Chondrocyte (in vitro differentiated cells): Measurements from ENCODE around the gene ADORA2A. TPM values are rescaled to one million over a fixed set of nuclear protein-coding genes. Genes with fewer than 3 reads are reported as not detected.

ENCODE experiments used
- DNase-seq: peaks from one replicate; pipeline ENCODE4 v3.0.0; 2021; ENCODE audit warnings: mixed read lengths, low spot score
- H3K27ac Mint-ChIP-seq: one replicate; pipeline ENCODE4 v1.8.0; 2021; ENCODE audit warnings: mild to moderate bottlenecking, moderate library complexity, mixed read lengths; ENCODE audit not compliant: unreplicated experiment
- H3K27me3 Mint-ChIP-seq: 2 replicates; pipeline ENCODE4 v1.8.0; 2021; ENCODE audit warnings: low read depth, mixed read lengths
- H3K36me3 Mint-ChIP-seq: 2 replicates; pipeline ENCODE4 v1.8.0; 2021; ENCODE audit warnings: low read depth, mixed read lengths
- H3K4me1 Mint-ChIP-seq: 2 replicates; pipeline ENCODE4 v1.8.0; 2021; ENCODE audit warnings: low read depth, mild to moderate bottlenecking, mixed read lengths
- H3K4me3 Mint-ChIP-seq: one replicate; pipeline ENCODE4 v1.8.0; 2021; ENCODE audit warnings: mild to moderate bottlenecking, moderate library complexity, mixed read lengths; ENCODE audit not compliant: unreplicated experiment
- H3K9me3 Mint-ChIP-seq: 2 replicates; pipeline ENCODE4 v1.8.0; 2021; ENCODE audit warnings: low read depth, mixed read lengths
- total RNA-seq: library from RNA; stranded (reverse); gene quantifications from 3 replicates; pipeline ENCODE4 v1.2.1, GENCODE V29; 2021
- TF ChIP-seq, protein P1 (sequence below): fragments of 200-600 bp; sonication (generic); IDR thresholded peaks from 2 replicates; pipeline ENCODE4 v1.5.0; 2021; ENCODE audit warnings: antibody characterized with exemption, mild to moderate bottlenecking, moderate library complexity

Gene ADORA2A
- total RNA-seq, 1 donor from 2014 or later, result 2.3 TPM

DNA sequence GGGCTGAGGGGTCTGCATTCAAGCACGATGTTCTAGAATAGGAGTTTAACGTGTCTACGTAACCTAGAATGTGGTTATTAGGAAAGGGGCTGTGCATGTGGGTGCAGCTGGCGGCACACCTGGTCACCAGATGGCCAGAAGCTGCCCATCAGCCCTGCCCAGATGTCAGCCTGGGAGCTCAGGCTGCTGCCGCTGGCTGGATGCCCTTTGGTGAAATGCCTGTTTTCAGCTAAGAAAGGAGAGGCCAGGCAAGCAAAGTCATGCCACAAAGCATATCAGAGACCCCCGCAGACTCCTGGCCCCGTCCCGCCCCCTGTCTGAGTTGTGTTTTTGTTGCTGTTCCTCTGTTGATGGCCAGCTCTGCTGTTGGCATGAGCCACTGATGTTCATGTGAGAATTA, 11.3 kb upstream of the ADORA2A start:
- H3K27ac Mint-ChIP-seq, result no peak overlapping the region
- TF ChIP-seq, protein P1, sequence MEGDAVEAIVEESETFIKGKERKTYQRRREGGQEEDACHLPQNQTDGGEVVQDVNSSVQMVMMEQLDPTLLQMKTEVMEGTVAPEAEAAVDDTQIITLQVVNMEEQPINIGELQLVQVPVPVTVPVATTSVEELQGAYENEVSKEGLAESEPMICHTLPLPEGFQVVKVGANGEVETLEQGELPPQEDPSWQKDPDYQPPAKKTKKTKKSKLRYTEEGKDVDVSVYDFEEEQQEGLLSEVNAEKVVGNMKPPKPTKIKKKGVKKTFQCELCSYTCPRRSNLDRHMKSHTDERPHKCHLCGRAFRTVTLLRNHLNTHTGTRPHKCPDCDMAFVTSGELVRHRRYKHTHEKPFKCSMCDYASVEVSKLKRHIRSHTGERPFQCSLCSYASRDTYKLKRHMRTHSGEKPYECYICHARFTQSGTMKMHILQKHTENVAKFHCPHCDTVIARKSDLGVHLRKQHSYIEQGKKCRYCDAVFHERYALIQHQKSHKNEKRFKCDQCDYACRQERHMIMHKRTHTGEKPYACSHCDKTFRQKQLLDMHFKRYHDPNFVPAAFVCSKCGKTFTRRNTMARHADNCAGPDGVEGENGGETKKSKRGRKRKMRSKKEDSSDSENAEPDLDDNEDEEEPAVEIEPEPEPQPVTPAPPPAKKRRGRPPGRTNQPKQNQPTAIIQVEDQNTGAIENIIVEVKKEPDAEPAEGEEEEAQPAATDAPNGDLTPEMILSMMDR, result no peak
- no peak overlapping the region for H3K4me3 Mint-ChIP-seq
- peaks cover 2% of the 10 kb centered on the region for H3K4me1 Mint-ChIP-seq
- no peak for DNase-seq
- no peaks in the 10 kb centered on the region for H3K27me3 Mint-ChIP-seq
- no peaks in the 10 kb centered on the region for H3K9me3 Mint-ChIP-seq
- peaks cover 12% of the 10 kb centered on the region for H3K36me3 Mint-ChIP-seq

DNA sequence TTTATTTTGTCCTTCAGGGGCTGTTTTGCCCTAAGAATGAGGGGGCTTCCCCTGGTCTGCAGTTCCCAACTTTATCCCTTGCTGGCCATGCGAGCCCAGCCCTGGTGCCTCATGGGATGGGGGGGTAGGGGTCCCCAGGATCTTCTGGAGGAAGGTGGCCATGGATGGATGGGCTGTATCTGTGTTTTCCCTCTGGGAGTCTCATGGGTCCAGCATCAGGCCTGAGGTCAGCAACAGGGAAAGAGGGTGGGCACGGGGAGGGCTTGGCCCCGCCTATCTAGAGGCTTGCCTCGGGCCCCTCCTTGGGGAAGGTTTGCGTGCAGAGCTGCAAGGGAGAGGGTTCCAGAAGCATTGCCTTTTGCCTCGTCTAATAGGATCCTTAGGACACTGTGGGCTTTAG, 10.8 kb upstream of the ADORA2A start:
- H3K4me1 Mint-ChIP-seq, result no peaks in the 10 kb centered on the region
- H3K9me3 Mint-ChIP-seq, result no peaks in the 10 kb centered on the region
- no peak for DNase-seq
- no peaks in the 10 kb centered on the region for H3K27me3 Mint-ChIP-seq
- TF ChIP-seq, protein P1, result no peak
- no peak overlapping the region for H3K27ac Mint-ChIP-seq
- no peak overlapping the region for H3K4me3 Mint-ChIP-seq
- H3K36me3 Mint-ChIP-seq, result peaks cover 12% of the 10 kb centered on the region

DNA sequence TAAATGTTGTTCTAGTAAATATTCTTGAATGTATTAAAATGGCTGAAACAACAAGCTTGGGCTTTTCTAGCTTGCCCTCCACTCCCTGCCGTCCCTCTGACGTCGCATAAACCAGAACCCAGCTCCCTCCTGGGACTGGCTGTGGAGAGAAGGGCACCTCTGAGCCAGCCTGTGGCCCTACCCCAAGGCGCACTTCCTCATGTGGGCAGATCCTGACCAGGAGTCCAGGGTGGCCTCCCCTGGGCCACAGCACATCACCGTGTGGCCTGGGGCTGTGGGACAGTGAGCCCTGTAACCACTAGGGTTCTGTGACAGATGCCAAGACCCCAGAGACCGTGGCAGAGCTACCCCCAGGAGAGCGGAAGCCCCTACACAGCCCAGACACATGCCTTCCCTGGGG, 10.2 kb upstream of the ADORA2A start:
- peaks cover 12% of the 10 kb centered on the region for H3K36me3 Mint-ChIP-seq
- TF ChIP-seq, protein P1, result no peak
- no peak overlapping the region for H3K27ac Mint-ChIP-seq
- peaks cover under 1% of the 10 kb centered on the region for H3K4me1 Mint-ChIP-seq
- H3K9me3 Mint-ChIP-seq, result no peaks in the 10 kb centered on the region
- H3K27me3 Mint-ChIP-seq, result no peaks in the 10 kb centered on the region
- no peak overlapping the region for H3K4me3 Mint-ChIP-seq
- peak; percentile 72 for DNase-seq

DNA sequence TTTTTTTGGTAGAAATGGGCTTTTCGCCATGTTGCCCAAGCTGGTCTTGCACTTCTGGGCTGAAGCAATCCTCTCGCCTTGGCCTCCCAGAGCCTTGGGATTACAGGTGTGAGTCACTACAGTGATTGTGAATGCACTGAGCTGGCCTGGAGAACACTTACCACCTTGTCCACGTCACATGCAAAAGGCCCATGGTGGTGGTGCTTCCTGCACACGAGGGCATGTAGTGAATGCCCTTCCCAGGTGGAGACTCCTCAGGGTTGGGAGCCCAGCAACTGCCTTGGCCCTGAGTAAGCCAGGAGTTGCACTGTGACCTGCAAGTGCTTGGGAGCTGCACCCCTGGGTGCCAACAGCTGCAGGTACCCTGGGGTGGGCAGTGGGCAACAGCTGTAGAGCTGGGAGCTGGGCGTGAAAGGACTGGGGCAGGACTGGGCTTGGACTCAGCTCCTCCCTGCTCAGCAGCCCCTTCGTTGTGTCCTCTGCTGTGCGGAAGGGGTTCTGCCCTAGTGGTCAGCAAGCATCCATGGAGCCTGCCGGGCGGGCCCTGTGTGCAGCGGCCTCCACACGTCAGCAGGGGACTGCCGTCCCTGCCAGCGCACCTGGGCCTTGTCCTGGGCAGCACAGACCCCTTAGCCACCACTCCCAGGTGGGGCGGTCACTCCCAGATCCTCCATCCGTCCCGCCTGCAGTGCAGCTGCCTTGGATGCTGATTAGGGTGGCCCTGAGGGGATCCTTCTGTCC, 9.3 kb upstream of the ADORA2A start:
- Mint-ChIP-seq H3K4me1 (peaks cover 6% of the 10 kb centered on the region), H3K36me3 (peaks cover 10% of the 10 kb centered on the region), H3K27me3 (no peaks in the 10 kb centered on the region), H3K27ac (no peak overlapping the region), H3K9me3 (no peaks in the 10 kb centered on the region), H3K4me3 (no peak overlapping the region)
- TF ChIP-seq, protein P1, result no peak
- DNase-seq, result peak; percentile 92

DNA sequence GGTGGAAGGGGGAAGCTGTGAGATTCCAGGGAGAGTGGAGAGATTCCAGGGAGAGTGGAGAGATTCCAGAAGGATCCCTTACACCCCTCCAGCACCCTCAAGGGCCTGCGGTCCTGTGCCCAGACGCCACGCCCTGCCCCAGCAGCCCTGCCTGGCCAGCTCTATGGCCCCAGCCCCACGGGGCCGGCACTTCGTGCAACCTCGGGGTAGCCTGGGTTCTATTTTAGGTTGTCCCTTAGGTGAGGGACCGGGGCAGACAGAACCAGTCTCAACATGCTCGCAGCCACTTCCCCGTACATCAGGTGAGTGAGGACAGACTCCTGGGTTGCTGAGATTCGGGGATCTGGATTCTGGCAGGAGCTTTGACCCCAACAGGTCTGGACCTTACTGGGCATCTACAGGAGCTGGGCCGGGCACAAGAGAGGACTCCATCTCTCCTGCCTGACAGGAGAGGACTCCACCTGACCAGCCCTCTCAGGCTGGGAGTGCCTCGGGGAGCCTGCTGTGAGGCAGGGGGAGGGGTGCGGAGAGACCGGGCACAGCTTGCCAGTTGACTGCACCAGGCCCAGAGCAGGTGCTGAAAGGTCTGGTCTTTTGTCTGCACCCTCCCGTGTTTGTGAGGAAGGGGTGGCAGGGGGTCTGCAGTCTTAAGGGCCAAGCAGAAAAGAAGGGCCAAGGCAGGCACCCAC, 8.5 kb upstream of the ADORA2A start:
- TF ChIP-seq, protein P1, result no peak
- Mint-ChIP-seq H3K9me3 (no peaks in the 10 kb centered on the region), H3K27ac (no peak overlapping the region), H3K4me1 (peaks cover 6% of the 10 kb centered on the region), H3K36me3 (peaks cover 10% of the 10 kb centered on the region), H3K27me3 (no peaks in the 10 kb centered on the region), H3K4me3 (no peak overlapping the region)
- DNase-seq, result peak; percentile 72
